ENCODE data around the gene C2CD2L. TPM values are rescaled to one million over a fixed set of nuclear protein-coding genes. Genes with fewer than 3 reads are reported as not detected.

C2CD2L gene
- total and polyA plus RNA-seq, 2 of the 4 experiments (the other 2 are of a cell fraction), result 2.2 to 8.7 TPM

- Histone ChIP-seq H3K23ac (ENCODE audit: low read depth, low read length) (peak overlapping the region; percentile 88), H3K9me3 (ENCODE audit: control insufficient read depth, insufficient read depth, low read length) (no peaks in the 10 kb centered on the region), H3K9me1 (ENCODE audit: insufficient read depth, low read length) (peaks cover 10% of the 10 kb centered on the region; the same call in 1 of the 2 replicates), H3K4me1 (ENCODE audit: control insufficient read depth, insufficient read depth, low read length) (peaks cover 14% of the 10 kb centered on the region), H4K8ac (ENCODE audit: low read depth in 2 of 2, low read length in 2 of 2) (peak overlapping the region in 1 of 2 experiments; percentile 33; a peak in 1 of 4 replicates), H3K27ac (ENCODE audit: insufficient read depth, low read length) (peak overlapping the region; percentile 43), H4K91ac (ENCODE audit: insufficient read depth, low read depth, low read length) (no peak overlapping the region), H3K27me3 (ENCODE audit: control insufficient read depth, insufficient read depth, low read length) (no peaks in the 10 kb centered on the region), H3K9ac (ENCODE audit: low read depth, low read length) (peak overlapping the region; percentile 89), H2AK5ac (ENCODE audit: low read depth, low read length) (0 out of 2 replicates have a peak overlapping the region, but pooled peaks have one; percentile 17), H4K20me1 (ENCODE audit: insufficient read depth, low read length) (peaks cover 25% of the 10 kb centered on the region), H3K79me1 (ENCODE audit: low read depth in 1 of 2, low read length in 2 of 2) (peaks cover 7 to 47% of the 10 kb centered on the region in 2 experiments; a peak in 3 of 4 replicates), H3K4me2 (ENCODE audit: low read depth, low read length) (peak overlapping the region; percentile 94), H2BK5ac (ENCODE audit: low read depth, low read length, poor library complexity, severe bottlenecking) (peak overlapping the region; percentile 9), H2BK15ac (ENCODE audit: low read depth, low read length) (no peak overlapping the region), H3K14ac (replicated peaks; ENCODE audit: low read depth, low read length) (peak overlapping the region; percentile 53), H2AK9ac (replicated peaks; ENCODE audit: low read depth, low read length, poor library complexity) (peak overlapping the region; percentile 83), H3K56ac (ENCODE audit: extremely low read depth, insufficient read depth, low read length) (peak overlapping the region; percentile 8; the same call in 1 of the 2 replicates), H2BK20ac (ENCODE audit: low read depth, low read length) (no peak overlapping the region), H3K4ac (ENCODE audit: low read depth, low read length) (peak overlapping the region; percentile 66), H4K5ac (ENCODE audit: low read depth, low read length) (no peak overlapping the region), H3K4me3 (ENCODE audit: insufficient read depth, low read depth, low read length) (peak overlapping the region; percentile 57), H3K36me3 (ENCODE audit: control insufficient read depth, insufficient read depth, low read length) (peaks cover 30% of the 10 kb centered on the region), H3K18ac (ENCODE audit: low read depth, low read length) (no peak overlapping the region), H2AFZ (replicated peaks; ENCODE audit: low read length, poor library complexity) (no peak overlapping the region), H2BK120ac (ENCODE audit: low read depth, low read length) (no peak overlapping the region)
- dilution Hi-C loops (cut with HindIII; ENCODE audit: low sequenced_read_pairs, unreplicated experiment), result no loop called here
- BruUV-seq (replicated peaks), result no TSS peak
- CTCF ChIA-PET, result no interaction called here
- whole genome bisulfite sequencing, 2 experiments (ENCODE audit: extremely low coverage in 2 of 2, insufficient read length in 1 of 2), result no CpG with 5 or more reads among the region's 12 CpGs
- intact Hi-C loops (cut with micrococcal nuclease), result loop anchor here (2.0 kb wide), 1 partner anchor 230 kb away; no protein-coding TSS in a partner anchor
- in situ Hi-C loops (cut with MboI; ENCODE audit: low sequenced_read_pairs), result no loop called here
- peak; percentile 42 for DNase-seq
- POLR2A ChIA-PET (ENCODE audit: unreplicated experiment), result interaction anchor here (0.6 to 0.7 kb wide), 3 partner anchors 8 to 1225 kb away, joined by 3 to 10 read pairs (median 4); no protein-coding TSS in a partner anchor
- no peak for ATAC-seq (ENCODE audit: low read depth)
- TF ChIP-seq BHLHE40 (IDR thresholded peaks at IDR 0.05; ENCODE audit: low read depth, low read length), result no peak
- no peak for TF ChIP-seq FOS (IDR thresholded peaks at IDR 0.05; ENCODE audit: low read depth, low read length)
- no peak for TF ChIP-seq SMC3 (IDR thresholded peaks at IDR 0.05; ENCODE audit: low read depth, low read length)
- TF ChIP-seq CEBPB (IDR thresholded peaks at IDR 0.05; ENCODE audit: low read depth, low read length), result no peak
- no peak for TF ChIP-seq MXI1 (IDR thresholded peaks at IDR 0.05; ENCODE audit: borderline replicate concordance, low read depth, low read length)
- TF ChIP-seq CHD1 (IDR thresholded peaks at IDR 0.05; ENCODE audit: low read depth, low read length), result no peak
- no peak for TF ChIP-seq ELK1 (IDR thresholded peaks at IDR 0.05; ENCODE audit: borderline replicate concordance, low read depth, low read length)
- TF ChIP-seq RCOR1 (IDR thresholded peaks at IDR 0.05; ENCODE audit: insufficient replicate concordance, low read length), result no peak
- no peak for TF ChIP-seq CTCF (conservative IDR thresholded peaks at IDR 0.05; ENCODE audit: low read depth, low read length)
- no peak for TF ChIP-seq RAD21 (IDR thresholded peaks at IDR 0.05; ENCODE audit: low read length)
- no peak for TF ChIP-seq POLR2A (IDR thresholded peaks at IDR 0.05; ENCODE audit: low read depth, low read length)
- TF ChIP-seq NFE2L2 (IDR thresholded peaks at IDR 0.05; ENCODE audit: low read depth, low read length), result no peak
- no peak for TF ChIP-seq MAFK (IDR thresholded peaks at IDR 0.05; ENCODE audit: low read depth, low read length)
- TF ChIP-seq RFX5 (IDR thresholded peaks at IDR 0.05; ENCODE audit: low read depth, low read length), result no peak
Measured at GRCh38 chr11:119092880-119093842, 14.0 kb upstream of the C2CD2L start.
